GM19099 (cell line): ENCODE measurements around the gene STIM1.

ENCODE experiments used
- POLR2A ChIP-seq: IDR thresholded peaks from 3 replicates; pipeline ENCODE4 v1.6.1; 2011; ENCODE audit warnings: low read depth; ENCODE audit not compliant: insufficient read length; ENCODE audit errors: extremely low read depth

The STIM1 gene

DNA sequence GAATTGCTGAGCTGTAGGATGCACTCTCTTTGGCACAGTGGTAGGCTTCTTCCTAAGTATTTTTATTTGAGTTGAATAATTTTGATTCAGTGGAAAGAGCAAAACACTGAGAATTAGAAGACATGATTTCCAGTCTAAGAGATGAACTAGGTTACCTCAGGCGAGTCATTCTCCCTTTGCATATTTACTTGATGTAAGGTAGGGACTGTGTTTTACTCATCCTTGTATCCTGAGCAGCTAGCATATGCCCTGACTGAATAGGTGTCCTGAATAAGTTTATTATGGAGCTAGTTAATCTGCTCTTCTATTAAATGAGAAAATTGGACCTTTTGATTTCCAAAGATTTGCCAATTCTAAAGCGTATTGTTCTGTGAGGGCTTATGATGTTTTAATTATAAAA, 50.7 kb downstream of the STIM1 start:
- TF ChIP-seq POLR2A = no peak

DNA sequence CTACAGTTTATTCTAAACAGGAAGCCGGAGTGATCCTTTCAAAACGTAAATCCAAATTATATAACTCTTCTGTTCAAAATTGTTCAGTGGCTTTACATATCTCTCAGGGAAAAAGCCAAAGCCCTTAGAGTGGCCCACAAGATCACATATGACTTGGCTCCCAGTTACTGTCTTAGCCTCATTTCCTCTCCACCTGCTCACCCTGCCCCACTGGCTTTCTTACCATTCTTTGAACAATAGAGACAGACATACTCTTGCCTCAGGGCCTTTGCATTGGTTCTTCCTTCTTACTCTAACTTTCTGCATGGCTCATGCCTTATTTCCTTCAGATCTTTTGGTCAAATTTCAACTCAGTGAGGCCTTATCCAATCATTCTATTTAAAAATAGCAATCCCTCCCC, 52.1 kb downstream of the STIM1 start:
- no peak for TF ChIP-seq POLR2A

GRCh38 chr11:3909901-3910300, 54.4 kb downstream of the STIM1 start:
- TF ChIP-seq POLR2A = no peak

DNA sequence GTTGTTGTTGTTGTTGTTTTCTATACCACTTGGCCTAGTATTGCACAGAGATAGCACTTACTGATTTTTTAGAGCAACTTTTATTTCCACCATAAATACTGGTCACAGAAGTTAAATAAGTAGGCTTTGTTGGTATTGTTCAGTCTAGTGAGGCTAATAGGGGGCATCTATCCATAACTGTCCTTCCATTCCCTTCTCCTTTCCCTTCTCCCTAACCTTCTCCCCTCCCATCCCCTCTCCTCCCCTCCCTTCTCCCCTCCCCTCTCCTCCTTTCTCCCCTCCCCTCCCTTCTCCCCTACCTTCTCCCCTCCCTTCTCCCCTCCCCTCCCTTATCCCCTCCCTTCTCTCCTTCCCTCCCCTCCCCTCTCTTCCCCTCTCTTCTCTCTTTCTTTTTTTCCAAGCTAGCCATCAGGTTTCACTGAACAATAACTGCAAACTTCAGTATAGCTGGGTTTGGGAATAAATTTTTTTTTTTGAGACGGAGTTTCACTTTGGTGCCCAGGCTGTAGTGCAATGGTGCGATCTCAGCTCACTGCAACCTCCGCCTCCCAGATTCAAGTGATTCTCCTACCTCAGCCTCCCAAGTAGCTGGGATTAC, 56.5 kb downstream of the STIM1 start:
- no peak for TF ChIP-seq POLR2A

GRCh38 chr11:3913921-3914320, 58.5 kb downstream of the STIM1 start:
- TF ChIP-seq POLR2A = no peak

GRCh38 chr11:3914805-3915204, 59.3 kb downstream of the STIM1 start:
- no peak for TF ChIP-seq POLR2A

GRCh38 chr11:3916962-3917361, 61.5 kb downstream of the STIM1 start:
- no peak for TF ChIP-seq POLR2A

GRCh38 chr11:3920148-3920852, 64.8 kb downstream of the STIM1 start:
- TF ChIP-seq POLR2A = no peak

GRCh38 chr11:3922056-3922455, 66.6 kb downstream of the STIM1 start:
- TF ChIP-seq POLR2A = no peak

DNA sequence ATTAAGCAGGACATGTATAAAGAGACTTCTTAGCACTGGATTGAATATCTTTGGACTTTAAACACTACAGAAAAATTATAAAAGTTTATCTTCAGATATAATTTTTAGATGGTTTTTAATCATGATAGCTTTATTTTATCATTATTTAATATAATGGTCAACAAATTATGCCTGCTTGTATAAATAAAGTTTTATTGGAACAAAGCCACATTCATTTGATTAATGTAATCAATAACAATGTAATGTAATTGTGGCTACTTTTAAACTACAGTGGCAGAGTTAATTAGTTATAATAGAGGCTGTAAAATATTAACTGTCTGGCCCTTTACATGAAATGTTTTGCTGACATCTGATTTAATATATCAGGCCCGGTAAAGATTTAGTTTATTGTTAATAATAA, 70.0 kb downstream of the STIM1 start:
- no peak for TF ChIP-seq POLR2A

- TF ChIP-seq POLR2A = no peak
Observed at GRCh38 chr11:3926458-3927095, 71.1 kb downstream of the STIM1 start.

GRCh38 chr11:3927129-3927796, 71.8 kb downstream of the STIM1 start:
- no peak for TF ChIP-seq POLR2A

DNA sequence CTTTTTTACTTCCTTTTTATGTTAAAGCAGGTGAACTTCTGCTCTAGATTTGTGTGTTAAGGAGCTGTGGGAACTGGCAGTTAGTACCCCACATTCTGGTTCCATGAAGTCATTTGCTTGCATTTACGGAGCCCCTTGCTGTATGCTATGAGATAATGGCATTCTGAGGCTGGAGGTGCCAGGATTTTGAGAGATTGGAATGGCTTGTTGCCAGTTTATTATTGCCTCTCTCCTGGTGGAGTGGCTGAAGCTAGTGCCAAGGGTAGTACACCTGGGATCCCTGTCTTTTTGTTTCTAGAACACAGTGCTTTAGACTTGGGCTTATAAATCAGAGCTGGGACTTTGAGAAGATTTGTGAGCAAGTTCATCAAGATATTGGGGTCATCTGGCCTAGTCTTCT, 73.8 kb downstream of the STIM1 start:
- no peak for TF ChIP-seq POLR2A

- no peak for TF ChIP-seq POLR2A
Observed at GRCh38 chr11:3929649-3930048, 74.2 kb downstream of the STIM1 start.

DNA sequence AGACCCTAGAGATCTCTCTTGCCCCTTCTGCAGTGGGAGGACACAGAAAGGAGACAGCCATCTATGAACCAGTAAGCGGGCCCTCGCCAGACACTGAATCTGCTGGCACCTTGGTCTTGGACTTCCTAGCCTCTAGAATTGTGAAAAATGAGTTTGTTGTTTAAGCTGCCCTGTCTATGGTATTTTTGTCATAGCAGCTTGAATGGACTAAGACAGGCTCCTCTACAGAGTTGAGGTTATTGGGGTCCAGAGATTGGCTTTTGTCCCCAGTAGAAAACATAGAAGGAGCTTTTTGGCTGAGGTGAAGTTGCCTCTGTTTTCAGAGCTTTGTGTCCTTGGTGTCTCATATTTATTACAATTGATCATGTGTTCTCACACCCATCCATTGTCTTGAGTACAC, 77.2 kb downstream of the STIM1 start:
- TF ChIP-seq POLR2A = no peak

- no peak for TF ChIP-seq POLR2A
Observed at GRCh38 chr11:3933165-3933628, 77.7 kb downstream of the STIM1 start.
